Adrenal gland (tissue), 12 donors: Measurements from ENCODE around the gene ME1. TPM values are rescaled to one million over a fixed set of nuclear protein-coding genes. Genes with fewer than 3 reads are reported as not detected.

ENCODE experiments used
- DNase-seq, 7 donors: peaks; one replicate each; pipeline ENCODE4 v3.0.0-alpha.2; 2019 to 2020
- H3K27ac ChIP-seq, 5 donors: fragments of 200-600 bp; sonication (generic) in 4 of 5; 1 replicate in 3 of 5; 2 replicates in 2 of 5; pipeline versions ENCODE4 v1.5.1 to v1.8.0; 2016 to 2020; ENCODE audit warnings: mild to moderate bottlenecking in 1 of 5
- H3K27me3 ChIP-seq: fragments of 200-600 bp; 2 replicates; pipeline ENCODE4 v1.8.0; 2021
- H3K36me3 ChIP-seq, 2 donors: fragments of 200-600 bp; replicated peaks in 1 of 2; 1 replicate in 1 of 2; 2 replicates in 1 of 2; pipeline versions ENCODE4 v1.5.1 to v1.8.0; 2018 to 2022
- H3K4me1 ChIP-seq, 2 donors: fragments of 200-600 bp; replicated peaks in 1 of 2; 1 replicate in 1 of 2; 2 replicates in 1 of 2; pipeline versions ENCODE4 v1.5.1 to v1.8.0; 2018 to 2021
- H3K4me3 ChIP-seq, 4 donors: fragments of 200-600 bp; sonication (generic) in 3 of 4; one replicate each; pipeline ENCODE4 v1.5.1; 2016 to 2018
- H3K9me3 ChIP-seq, 3 donors: fragments of 200-600 bp; sonication (generic) in 1 of 3; replicated peaks in 1 of 3; 1 replicate in 2 of 3; 2 replicates in 1 of 3; pipeline versions ENCODE4 v1.5.1 to v1.8.0; 2016 to 2021
- CTCF ChIP-seq, 6 experiments: fragments of 450-650 bp in 4 of 6; fragments of 200-600 bp in 2 of 6; sonication (generic) in 1 of 6; IDR thresholded peaks; 1 replicate in 5 of 6; 2 replicates in 1 of 6; pipeline versions ENCODE4 v1.5.1 to v1.8.0; 2016 to 2021; ENCODE audit warnings: antibody characterized with exemption in 6 of 6, mild to moderate bottlenecking in 2 of 6, moderate library complexity in 1 of 6
- POLR2A ChIP-seq, 2 donors: fragments of 450-650 bp; IDR thresholded peaks; one replicate each; pipeline ENCODE4 v1.6.1; 2017; ENCODE audit warnings: antibody characterized with exemption in 2 of 2, mild to moderate bottlenecking in 2 of 2, moderate library complexity in 1 of 2
- WGBS, 4 donors: extraction: QIAGEN DNeasy Blood & Tissue Kit in 2 of 4; methylation state at CpG; one replicate each; pipeline versions ENCODE4 v1.1.5 to v1.1.7; 2013 to 2017; 5-methylcytosine and 5-hydroxymethylcytosine counted together
- intact Hi-C, 2 donors: fragments of 100-400 bp; cut with DNase I; formaldehyde crosslinking; loops; one replicate each; pipeline versions ENCODE4 v1.14.1 to v1.15.0; 2022 to 2023
- polyA plus RNA-seq, 3 donors: library from polyadenylated mRNA; stranded (reverse); fragments of 200-250 nt in 2 of 3; fragments of 350-450 nt in 1 of 3; fragmentation: Illumina TruSeq in 1 of 3; extraction: RNeasy Lipid Tissue Mini Kit (QIAGEN cat#74804) in 1 of 3; gene quantifications; one replicate each; pipeline ENCODE4 v1.2.3, GENCODE V29; 2013 to 2014
- total RNA-seq, 9 donors: library from RNA; depleted of rRNA in 4 of 9; stranded (reverse); fragments of >200 nt in 4 of 9; fragments of 120-200 nt in 1 of 9; fragmentation: NEBNext Ultra II Directional in 1 of 9; extraction: Animal tissue kit (Norgen Biotek cat#: 25700) in 1 of 9; gene quantifications; one replicate each; pipeline versions ENCODE4 v1.1.0 to v1.2.4, GENCODE V29; 2013 to 2023
- donor health status: healthy with polysubstance abuse.
- donor health status: Bipolar disorder and iron deficiency.
- donor health status: DM: yes; HTN: yes; CAD: no.
- donor health status: DM: no; HTN: no; CAD: no.
- donor health status: DM: no; HTN: no; CAD: no.
- donor health status: DM: yes; HTN: yes; CAD: no.

Gene ME1
- total and polyA plus RNA-seq, 12 donors: 19.9 to 145 (median 64.1) TPM

- Histone ChIP-seq H3K9me3 (no peaks in the 10 kb centered on the region), H3K4me3 (no peak overlapping the region), H3K27ac (no peak overlapping the region), H3K27me3 (no peaks in the 10 kb centered on the region), H3K4me1 (peaks cover 0 to 5% of the 10 kb centered on the region in 2 donors), H3K36me3 (peaks cover 0 to 7% of the 10 kb centered on the region in 2 donors)
- TF ChIP-seq POLR2A (IDR thresholded peaks at IDR 0.05) (no peak), CTCF (IDR thresholded peaks at IDR 0.05) (no peak)
- WGBS, 4 donors: 52 to 84% (median 64%) methylated on average over 1 of the region's 1 CpG
- DNase-seq: no peak
- intact Hi-C loops: no loop called here
These were observed 199.7 kb downstream of the ME1 start for GRCh38 chr6:83231146-83231545.

- Histone ChIP-seq H3K27me3 (no peaks in the 10 kb centered on the region), H3K9me3 (no peaks in the 10 kb centered on the region), H3K27ac (no peak overlapping the region), H3K4me3 (no peak overlapping the region), H3K4me1 (peaks cover 0 to 7% of the 10 kb centered on the region in 2 donors), H3K36me3 (peaks cover 0 to 18% of the 10 kb centered on the region in 2 donors)
- TF ChIP-seq POLR2A (IDR thresholded peaks at IDR 0.05) (no peak), CTCF (IDR thresholded peaks at IDR 0.05) (no peak)
- no peak for DNase-seq
- intact Hi-C loops: loop anchor here in 1 of 2 donors (5.0 kb wide), 1 partner anchor 191 kb away; no protein-coding TSS in a partner anchor
- 45 to 57% (median 53%) methylated on average over 1 of the region's 1 CpG for WGBS, 4 donors
These were observed 204.3 kb downstream of the ME1 start for GRCh38 chr6:83226517-83226916.

- Histone ChIP-seq H3K36me3 (peaks cover 0 to 18% of the 10 kb centered on the region in 2 donors), H3K27me3 (no peaks in the 10 kb centered on the region), H3K27ac (no peak overlapping the region), H3K4me1 (peaks cover 0 to 7% of the 10 kb centered on the region in 2 donors), H3K9me3 (no peaks in the 10 kb centered on the region), H3K4me3 (no peak overlapping the region)
- intact Hi-C loops: loop anchor here (5.0 kb wide), 2 partner anchors 290 to 295 kb away; partner anchors contain the start of gene PRSS35 (in 1 of the 2)
- no peak for DNase-seq
- 41 to 64% (median 52%) methylated on average over 3 of the region's 3 CpGs for WGBS, 4 donors
- TF ChIP-seq POLR2A (IDR thresholded peaks at IDR 0.05) (no peak), CTCF (IDR thresholded peaks at IDR 0.05) (peak; percentile 16 to 66 (median 49))
These were observed 208.9 kb downstream of the ME1 start for GRCh38 chr6:83221889-83222479.

GRCh38 chr6:83221276-83221675, 209.6 kb downstream of the ME1 start:
- H3K36me3 ChIP-seq: peaks cover 0 to 15% of the 10 kb centered on the region in 2 donors
- no peaks in the 10 kb centered on the region for H3K27me3 ChIP-seq
- WGBS, 4 donors: 93 to 100% (median 96%) methylated on average over 1 of the region's 1 CpG
- no peak overlapping the region for H3K4me3 ChIP-seq
- no peak for DNase-seq
- H3K9me3 ChIP-seq: no peaks in the 10 kb centered on the region
- TF ChIP-seq POLR2A (IDR thresholded peaks at IDR 0.05) (no peak), CTCF (IDR thresholded peaks at IDR 0.05) (no peak)
- no peak overlapping the region for H3K27ac ChIP-seq
- intact Hi-C loops: loop anchor here (5.0 kb wide), 2 partner anchors 291 to 296 kb away; partner anchors contain the start of gene PRSS35 (in 1 of the 2)
- peaks cover 0 to 3% of the 10 kb centered on the region in 2 donors for H3K4me1 ChIP-seq
